ENCODE results near the gene MAP3K5. TPM values are rescaled to one million over a fixed set of nuclear protein-coding genes. Genes with fewer than 3 reads are reported as not detected.

MAP3K5 gene
- total and polyA plus RNA-seq, 9 of the 15 experiments (the other 6 are each of a cell fraction or from before 2014, with no cell fraction given), result 2.2 to 13.0 (median 9.9) TPM

- in situ Hi-C loops (cut with MboI), result no loop called here
- BruUV-seq (replicated peaks), result no TSS peak
- CTCF ChIA-PET (ENCODE audit: low intra/inter-chr PET ratio), result no interaction called here
These were observed 72.8 kb downstream of the MAP3K5 start for GRCh38 chr6:136719280-136720044.

More at GRCh38 chr6:136719280-136720044, 72.8 kb downstream of the MAP3K5 start:
- H3K27ac ChIP-seq (ENCODE audit: extremely low read depth, low read depth, low read length), result no peak overlapping the region
- no peak overlapping the region for H3K4me3 ChIP-seq
- intact Hi-C loops (cut with micrococcal nuclease), result loop anchor here (5.0 kb wide), 1 partner anchor 72 kb away; no protein-coding TSS in a partner anchor
- H3K9me1 ChIP-seq (ENCODE audit: control insufficient read depth, insufficient read depth, low read length), result no peaks in the 10 kb centered on the region
- H3K4me2 ChIP-seq (ENCODE audit: insufficient read depth, low read length), result no peak overlapping the region
- TF ChIP-seq SMAD1 (IDR thresholded peaks at IDR 0.05; ENCODE audit: low read depth, low read length, partially characterized antibody) (no peak), DPF2 (IDR thresholded peaks at IDR 0.05) (no peak), PKNOX1 (IDR thresholded peaks at IDR 0.05) (peak; percentile 52)
- TF ChIP-seq, protein P1, sequence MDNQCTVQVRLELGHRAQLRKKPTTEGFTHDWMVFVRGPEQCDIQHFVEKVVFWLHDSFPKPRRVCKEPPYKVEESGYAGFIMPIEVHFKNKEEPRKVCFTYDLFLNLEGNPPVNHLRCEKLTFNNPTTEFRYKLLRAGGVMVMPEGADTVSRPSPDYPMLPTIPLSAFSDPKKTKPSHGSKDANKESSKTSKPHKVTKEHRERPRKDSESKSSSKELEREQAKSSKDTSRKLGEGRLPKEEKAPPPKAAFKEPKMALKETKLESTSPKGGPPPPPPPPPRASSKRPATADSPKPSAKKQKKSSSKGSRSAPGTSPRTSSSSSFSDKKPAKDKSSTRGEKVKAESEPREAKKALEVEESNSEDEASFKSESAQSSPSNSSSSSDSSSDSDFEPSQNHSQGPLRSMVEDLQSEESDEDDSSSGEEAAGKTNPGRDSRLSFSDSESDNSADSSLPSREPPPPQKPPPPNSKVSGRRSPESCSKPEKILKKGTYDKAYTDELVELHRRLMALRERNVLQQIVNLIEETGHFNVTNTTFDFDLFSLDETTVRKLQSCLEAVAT (IDR thresholded peaks at IDR 0.05), result no peak
- no peak overlapping the region for H2AFZ ChIP-seq (ENCODE audit: low read depth, low read length)
- ATAC-seq, result no peak
- DNase-seq (ENCODE audit: extremely low read depth in 1 of 4, low spot score in 3 of 4), result no peak
- no peaks in the 10 kb centered on the region; the same call in 1 of the 2 replicates for H3K9me3 ChIP-seq (replicated peaks; ENCODE audit: control insufficient read depth, insufficient read depth, low read depth, low read length)
- H4K20me1 ChIP-seq (replicated peaks; ENCODE audit: control insufficient read depth, insufficient read depth, low read length), result no peaks in the 10 kb centered on the region
- H3K27me3 ChIP-seq (ENCODE audit: control insufficient read depth in 2 of 2, insufficient read depth in 2 of 2, low read length in 2 of 2), result no peaks in the 10 kb centered on the region
- no peak for FAIRE-seq
- peaks cover 2 to 7% of the 10 kb centered on the region in 2 experiments; a peak in 3 of 5 replicates for H3K4me1 ChIP-seq (replicated peaks in 1 of 2; ENCODE audit: control insufficient read depth in 2 of 2, insufficient read depth in 2 of 2, low read length in 2 of 2)
- H3K36me3 ChIP-seq (ENCODE audit: control insufficient read depth, insufficient read depth, low read length), result no peaks in the 10 kb centered on the region
- POLR2A ChIA-PET, result no interaction called here
- 31% methylated on average over 2 of the region's 2 CpGs for WGBS (ENCODE audit: insufficient coverage, low coverage, missing lambda C conversion rate)
- peaks cover 18% of the 10 kb centered on the region for H3K79me2 ChIP-seq (ENCODE audit: control insufficient read depth, insufficient read depth, low read length)
- no peak overlapping the region for H3K9ac ChIP-seq (ENCODE audit: insufficient read depth in 1 of 2, low read depth in 2 of 2, low read length in 2 of 2)
